ENCODE measurements around the gene LRG1.

Gene LRG1

DNA sequence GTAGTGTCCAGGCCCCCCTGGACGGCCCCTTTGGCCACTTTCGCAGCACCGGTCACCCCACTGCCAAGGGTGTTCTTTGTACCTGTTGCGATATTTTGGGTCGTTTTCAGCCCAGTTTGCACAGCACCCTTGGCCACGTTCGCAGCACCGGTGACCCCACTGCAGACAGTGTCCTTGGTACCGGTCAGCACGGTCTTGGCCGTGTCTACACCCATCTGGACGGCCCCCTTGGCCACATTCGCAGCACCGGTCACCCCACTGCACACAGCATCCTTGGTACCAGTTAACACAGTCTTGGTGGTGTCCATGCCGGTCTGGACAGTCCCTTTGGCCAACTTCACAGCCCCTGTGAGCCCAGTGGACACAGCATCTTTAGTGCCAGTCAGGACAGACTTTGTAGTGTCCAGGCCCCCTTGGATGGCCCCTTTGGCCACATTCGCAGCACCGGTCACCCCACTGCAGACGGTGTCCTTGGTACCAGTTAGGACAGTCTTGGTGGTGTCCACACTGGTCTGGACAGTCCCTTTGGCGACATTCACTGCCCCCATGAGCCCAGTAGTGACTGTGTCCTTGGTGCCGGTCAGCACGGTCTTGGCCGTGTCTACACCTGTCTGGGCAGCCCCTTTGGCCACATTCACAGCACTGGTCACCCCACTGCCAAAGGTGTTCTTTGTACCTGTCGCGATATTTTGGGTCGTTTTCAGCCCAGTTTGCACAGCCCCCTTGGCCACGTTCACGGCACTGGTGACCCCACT lies 28.4 kb downstream of the LRG1 start:
- DNase-seq (ENCODE audit: low read depth in 2 of 2): no peak

DNA sequence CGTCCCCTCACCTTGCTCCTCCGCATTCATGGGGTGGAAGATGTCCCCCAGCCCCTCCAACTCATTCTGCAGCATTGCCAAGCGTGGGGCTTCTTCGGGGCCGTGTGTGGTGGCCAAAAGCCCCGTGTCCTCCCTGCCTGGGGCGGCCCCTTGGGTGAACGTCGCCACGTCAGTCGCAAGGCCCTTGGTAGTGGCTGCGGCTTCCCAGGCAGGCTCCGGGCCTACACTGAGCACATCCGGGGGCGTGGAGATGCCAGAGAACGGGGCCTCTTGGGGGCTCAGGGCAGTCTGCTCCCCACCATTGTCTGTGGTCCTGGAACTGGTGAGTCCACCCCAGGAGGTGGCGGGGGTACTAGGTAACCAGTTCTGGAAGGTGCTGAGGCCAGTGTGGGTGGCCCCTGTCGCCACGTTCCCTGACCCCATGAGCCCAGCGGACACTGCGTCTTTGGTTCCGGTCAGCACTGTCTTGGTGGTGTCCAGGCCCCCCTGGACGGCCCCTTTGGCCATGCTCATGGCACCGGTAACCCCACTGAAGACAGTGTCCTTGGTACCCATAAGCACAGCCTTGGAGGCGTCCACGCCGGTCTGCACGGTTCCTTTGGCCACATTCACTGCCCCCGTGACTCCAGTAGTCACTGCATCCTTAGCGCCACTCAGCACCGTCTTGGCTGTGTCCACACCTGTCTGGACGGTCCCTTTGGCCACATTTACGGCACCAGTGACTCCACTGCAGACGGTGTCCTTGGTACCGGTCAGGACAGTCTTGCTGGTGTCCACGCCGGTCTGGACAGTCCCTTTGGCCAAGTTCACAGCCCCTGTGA lies 29.2 kb downstream of the LRG1 start:
- no peak for DNase-seq (ENCODE audit: low read depth in 2 of 2)

DNA sequence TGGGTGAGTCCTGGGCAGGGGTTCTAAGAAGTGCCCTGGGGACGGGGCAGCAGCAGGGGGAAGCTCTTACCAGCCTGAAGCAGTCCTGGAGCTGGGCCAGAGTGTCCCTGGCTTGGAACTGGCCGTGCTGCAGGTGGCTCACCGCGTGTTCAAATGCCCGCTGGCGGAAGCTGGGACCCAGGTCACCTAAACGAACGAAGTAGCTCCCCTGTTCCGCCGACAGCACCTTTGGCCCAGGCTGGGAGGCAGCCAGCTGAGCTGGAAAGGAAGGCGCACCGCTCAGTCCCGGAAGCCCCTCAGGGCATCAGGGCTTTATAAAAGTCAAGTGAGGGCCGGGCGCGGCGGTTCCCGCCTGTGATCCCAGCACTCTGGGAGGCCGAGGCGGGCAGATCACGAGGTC lies 31.1 kb downstream of the LRG1 start:
- no peak for DNase-seq (ENCODE audit: low read depth in 2 of 2)

DNA sequence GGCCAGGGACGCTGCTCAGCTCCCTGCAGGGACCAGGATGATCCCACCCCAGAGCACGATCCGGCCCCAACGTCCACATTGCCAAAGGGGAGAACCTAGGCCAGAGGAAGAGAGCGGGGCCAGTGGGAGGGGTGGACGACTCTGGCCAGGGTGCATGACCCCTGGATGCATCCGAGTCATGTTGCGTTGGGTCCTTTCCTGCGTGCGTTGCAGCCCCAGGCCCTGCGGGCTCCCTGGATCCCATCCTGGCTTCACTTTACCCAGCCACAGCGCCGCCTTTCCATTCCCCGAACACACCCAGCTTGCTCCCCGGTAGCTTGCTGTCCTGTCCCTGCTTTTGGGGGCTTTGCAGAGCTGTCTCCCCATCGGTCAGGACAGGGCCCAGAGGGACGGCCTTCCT lies 32.0 kb downstream of the LRG1 start:
- DNase-seq (ENCODE audit: low read depth in 2 of 2): no peak

DNA sequence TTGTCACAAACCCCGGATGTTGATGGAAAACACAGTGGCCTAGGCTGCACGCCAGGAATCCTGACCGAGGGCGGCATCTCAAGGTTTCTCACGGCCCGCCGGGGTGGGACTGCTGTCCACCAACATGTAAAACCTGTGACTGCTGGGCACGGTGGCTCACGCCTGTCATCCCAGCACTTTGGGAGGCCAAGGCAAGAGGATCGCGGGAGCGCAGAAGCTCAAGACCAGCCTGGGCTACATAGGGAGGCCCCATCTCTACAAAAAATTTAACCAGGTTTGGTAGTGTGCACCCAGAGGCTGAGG lies 32.7 kb downstream of the LRG1 start:
- DNase-seq (ENCODE audit: low read depth in 2 of 2): no peak

DNA sequence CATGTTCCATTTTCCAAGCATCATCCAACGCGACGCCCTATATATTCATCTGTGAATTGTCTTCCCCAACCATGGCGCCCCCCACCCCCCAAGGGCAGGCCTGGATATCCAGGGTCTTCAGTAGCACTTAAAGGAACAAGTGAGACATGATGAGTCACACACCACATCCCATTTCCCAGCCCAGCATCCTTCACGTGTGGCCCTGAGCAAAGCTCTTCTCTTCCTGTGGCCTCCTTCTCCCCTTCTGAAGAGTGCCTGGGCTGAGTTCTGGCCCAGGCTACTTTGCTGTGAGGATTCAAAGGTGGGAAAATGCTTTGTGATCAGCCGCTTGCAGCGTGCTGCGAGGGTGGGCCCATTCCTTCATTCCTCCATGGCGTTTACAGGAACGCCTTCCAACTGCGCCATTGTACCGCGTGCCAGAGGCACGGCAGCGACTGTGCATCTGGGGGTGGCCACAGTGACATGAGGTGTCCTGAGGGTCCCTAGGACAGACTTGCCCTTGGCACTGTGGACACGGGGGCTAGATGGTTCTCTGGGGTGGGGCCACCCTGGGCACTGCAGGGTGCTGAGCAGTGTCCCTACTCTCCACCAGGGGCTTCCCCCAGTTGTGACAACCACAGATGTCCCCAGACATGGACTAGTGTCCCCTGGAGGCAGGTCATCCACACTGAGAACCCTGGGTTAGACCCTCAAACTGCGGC lies 33.2 kb downstream of the LRG1 start:
- DNase-seq (ENCODE audit: low read depth in 2 of 2): no peak

DNA sequence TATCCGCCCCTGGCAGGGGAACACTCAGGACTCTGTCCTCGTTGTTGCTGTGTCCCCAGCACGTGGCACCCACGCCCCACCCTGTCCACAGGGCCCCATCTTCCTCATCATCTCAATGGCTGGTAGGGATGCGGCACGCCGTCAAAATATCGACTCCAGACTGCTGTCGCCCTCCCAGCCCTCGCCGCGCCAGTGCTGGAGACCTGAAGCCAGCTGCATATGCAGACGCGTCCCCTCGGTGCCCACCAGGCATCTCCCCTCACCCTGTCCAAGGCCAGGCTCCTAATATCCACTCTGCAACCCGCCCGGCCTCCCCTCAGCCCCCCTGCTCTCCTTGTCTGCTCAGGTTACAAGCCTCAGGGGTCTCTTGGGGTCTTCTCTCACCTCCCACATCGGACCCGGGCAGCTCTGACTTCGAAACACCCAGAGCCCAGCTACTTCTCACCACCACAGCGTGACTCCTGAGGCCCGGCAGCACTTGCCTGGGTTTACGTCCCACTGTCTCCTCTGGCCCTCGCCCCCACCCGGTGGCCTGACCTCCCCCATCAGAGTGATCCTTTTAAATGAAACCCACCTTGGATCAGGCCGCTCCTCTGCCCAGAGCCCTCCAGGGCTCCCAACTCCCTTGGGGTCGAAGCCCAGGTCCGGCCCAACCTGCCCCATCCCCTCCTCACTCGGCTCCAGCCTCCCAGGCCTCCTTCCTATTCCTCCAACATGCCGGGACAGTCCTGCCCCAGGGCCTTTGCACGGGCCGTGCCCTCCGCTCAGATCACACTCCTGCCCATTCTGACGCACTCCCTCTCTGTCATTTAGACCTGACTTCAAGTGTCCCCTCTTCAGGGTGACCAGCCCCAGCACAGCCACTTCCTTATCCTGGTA lies 34.0 kb downstream of the LRG1 start:
- DNase-seq (ENCODE audit: low read depth in 2 of 2): no peak

DNA sequence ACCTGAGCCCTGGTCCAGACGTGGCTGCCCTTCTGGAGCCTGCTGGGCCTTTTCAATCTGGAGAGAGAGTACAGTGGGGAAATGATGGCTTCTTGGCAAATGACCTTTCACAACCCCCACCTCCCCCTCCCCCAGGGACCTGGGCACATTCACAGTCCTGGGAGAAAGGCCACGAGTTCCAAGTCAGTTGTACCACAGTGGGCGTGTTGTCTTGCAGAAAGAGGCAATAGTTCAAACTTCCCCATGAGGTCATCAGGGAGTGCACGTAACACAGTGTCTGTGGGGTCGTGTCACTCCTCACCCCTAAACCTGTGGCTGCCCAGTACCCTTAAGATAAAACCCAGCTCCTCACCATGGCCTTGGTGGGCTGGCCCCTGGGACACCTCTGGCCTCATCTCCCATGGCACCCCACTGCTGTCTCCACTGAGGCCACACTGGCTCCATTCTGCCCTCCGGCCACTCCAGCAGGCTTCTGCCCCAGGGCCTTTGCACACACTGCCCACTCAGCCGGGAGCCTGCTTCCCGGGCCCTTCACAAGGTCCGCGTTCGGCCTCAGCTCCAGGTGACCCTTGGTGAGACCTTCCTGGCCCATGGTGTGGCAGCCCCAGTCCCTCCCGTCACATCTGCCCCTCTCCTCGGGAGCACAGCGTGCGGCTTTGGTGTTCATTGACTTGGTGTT lies 34.8 kb downstream of the LRG1 start:
- DNase-seq (ENCODE audit: low read depth in 2 of 2): no peak

DNA sequence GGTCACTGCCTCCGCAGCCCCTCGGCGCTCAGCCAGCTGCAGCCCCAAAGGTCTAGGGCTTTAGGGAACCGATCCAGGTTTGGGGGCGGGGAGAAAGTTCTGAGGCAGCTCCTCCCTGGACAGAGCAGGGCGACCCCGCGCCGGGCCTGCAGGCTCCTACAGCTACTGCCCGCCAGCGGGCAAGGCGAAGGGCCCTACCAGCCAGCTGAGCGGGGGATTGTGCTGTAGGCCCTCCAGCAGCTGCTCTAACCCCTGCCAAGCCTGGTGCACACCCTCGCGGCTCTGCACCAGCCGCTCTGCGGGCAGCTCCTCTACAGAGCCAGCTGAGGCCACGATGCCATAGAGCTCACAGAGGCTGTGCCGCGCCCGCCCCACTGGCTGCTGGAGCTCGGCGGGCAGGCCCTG lies 35.5 kb downstream of the LRG1 start:
- no peak for DNase-seq (ENCODE audit: low read depth in 2 of 2)

DNA sequence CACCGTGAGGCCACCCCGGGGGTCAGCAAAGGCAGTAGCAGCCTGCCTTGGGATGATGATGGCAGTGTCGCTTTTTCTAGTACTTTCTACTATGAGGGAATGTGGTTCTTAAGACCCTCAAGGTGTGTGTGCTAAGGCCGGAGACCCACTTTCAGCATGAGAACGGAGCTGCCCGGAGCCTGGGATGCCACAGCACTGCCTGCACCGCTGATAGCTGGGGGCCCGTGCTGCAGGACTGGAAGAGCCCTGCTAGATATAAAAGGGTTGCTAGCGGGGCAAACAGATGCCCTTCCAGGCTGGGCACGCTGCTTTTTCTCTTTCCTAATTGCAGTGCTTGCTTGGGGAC lies 36.0 kb downstream of the LRG1 start:
- DNase-seq (ENCODE audit: low read depth in 2 of 2): no peak

DNA sequence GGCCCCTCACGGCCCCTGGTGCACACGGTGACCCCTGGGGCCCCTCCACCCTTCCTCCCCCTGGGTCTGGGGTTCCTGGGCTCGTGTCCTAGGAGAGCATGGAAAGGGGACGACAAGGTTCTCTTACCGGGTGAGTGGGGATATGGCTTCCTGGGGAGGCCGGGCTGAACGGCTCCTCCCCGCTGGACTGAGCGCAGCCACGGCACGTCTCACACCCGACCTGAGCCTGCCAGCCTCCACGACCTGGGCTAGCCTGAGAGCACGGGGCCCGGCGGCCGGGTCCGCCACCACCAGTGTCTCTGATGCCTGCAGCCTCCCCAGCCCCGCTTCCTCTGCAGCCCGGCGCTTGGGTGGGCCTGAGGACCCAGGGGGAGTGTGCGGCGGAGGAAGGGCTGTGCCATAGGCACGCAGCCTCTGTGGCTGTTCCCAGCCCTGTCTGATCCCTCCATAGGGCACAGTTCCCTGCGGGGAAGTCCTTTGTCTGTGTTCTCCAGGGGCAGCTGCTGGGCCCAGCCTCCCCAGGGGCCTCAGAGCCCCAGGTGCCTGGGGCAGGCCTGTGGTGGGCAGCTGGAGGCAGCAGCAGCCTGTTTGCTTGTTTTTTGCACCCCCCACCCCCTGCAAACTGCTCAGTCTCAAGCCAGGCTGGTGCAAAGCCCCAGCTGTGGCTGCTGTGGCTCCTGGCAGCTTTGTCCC lies 36.6 kb downstream of the LRG1 start:
- no peak for DNase-seq (ENCODE audit: low read depth in 2 of 2)

DNA sequence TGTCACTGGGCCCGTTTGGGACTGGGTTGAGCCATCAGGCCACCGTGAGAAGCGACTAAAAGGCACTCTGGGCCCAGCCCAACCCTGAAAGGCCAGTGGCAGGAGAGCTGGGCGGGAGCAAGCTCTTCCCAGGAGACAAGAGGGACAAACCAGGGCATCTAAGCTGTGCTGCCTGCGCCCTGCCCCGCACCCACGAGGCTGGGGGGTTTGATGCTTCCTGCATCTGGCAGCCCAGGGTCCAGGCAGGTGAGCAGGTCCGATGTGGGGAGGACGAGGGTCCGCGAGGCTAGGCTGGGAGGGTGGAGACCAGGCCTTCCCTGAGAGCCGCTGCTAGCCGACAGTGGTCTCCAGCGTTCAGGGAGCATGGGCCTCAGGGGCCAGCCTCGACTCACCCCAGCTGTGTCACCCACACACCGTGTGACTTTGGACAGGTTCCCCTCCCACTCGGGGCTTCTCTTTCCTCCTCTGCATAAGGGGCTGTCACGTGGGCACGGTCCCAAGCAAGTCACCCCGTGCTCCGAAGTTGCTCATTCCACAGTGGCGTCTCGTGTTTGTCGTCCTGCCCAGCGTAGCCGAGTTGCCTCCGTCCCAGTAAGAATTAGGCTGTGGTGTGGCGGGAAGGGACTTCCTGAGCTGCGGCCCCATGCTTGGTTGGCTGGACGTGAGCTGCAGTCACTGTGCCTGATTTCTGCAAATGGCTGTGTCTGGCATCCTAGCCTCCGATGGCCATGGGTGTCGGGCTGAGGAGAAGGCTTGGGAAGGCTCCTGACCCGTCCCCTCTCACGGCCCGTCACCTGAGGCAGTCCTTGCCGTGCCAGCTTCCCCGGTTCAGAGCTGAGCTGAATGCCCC lies 37.3 kb downstream of the LRG1 start:
- DNase-seq (ENCODE audit: low read depth in 2 of 2): no peak

DNA sequence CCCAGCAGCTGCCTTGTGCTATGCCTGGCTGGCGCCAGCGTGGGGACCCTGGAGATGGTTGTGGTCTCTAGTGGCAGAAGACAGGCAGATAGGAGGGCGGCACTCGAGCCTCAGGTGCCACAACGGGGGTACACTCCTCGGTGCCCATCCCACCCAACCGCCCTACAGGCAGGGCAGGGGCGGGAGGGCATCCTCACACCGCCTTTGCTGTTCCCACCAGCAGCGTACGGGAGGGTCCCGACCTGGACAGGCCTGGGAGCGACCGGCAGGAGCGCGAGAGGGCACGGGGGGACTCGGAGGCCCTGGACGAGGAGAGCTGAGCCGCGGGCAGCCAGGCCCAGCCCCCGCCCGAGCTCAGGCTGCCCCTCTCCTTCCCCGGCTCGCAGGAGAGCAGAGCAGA lies 38.1 kb downstream of the LRG1 start:
- DNase-seq (ENCODE audit: low read depth in 2 of 2): no peak

DNA sequence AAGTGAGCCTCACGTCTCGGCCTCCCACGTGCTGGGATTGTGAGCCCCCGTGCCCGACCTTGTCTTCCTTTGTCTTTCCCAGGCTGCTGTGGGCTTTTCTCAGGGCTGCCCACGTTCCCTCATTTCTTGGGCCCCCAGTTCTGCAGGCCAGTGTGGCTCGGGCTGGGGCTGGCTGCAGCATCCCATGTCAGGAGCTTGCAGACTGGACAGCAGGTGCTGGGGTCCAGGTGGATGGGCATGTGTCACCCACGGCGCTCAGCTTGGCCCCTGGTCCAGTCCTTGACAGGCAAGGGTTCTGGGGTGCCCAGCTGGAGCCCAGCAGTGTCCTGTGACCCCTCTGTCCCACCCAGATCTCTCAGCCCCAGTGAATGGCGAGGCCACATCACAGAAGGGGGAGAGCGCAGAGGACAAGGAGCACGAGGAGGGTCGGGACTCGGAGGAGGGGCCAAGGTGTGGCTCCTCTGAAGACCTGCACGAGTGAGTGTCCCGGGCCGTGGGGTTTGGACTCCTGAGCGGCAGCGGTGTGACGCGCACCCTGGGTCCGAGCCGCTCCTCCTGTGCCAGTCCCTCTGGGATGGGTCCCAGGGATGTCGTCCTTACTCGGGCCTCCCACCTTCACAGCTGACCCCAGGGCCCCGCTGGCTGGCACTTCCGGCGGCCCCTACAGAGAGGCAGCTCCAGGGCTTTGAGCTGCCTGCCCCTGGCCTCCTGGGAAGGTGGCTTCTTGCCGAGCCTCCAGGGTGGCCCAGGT lies 38.8 kb downstream of the LRG1 start:
- DNase-seq (ENCODE audit: low read depth in 2 of 2): no peak

DNA sequence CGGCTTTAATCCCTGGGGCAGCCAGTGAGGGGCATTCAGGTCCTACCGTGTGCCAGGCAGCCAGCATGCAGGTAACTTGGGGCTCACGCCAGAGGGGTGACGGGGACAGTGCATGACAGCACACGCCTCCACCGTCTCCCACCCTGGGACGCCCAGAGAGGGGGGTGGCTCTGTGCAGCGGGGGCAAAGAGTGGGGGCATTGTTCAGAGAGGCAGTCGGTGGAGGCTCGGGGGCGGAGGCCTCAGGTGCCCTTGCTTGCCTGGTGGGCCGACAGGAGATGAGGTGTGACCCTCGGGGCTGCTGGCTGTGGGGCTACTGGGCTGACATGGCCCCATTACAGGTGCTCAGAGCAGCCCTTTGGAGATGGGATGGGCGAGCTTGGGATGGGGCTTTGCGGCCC lies 40.0 kb downstream of the LRG1 start:
- DNase-seq (ENCODE audit: low read depth in 2 of 2): no peak

DNA sequence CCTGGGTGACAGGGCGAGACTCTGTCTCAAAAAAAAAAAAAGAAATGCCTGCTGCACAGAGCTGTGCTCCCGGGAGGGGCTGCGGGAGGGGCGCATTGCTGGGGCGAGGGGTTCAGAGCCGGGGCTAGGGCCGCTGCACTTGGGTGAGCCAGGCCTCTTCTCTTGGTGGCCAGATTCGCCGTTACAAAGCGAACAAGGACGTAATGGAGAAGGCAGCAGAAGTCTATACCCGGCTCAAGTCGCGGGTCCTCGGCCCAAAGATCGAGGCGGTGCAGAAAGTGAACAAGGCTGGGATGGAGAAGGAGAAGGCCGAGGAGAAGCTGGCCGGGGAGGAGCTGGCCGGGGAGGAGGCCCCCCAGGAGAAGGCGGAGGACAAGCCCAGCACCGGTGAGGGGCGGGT lies 40.5 kb downstream of the LRG1 start:
- no peak for DNase-seq (ENCODE audit: low read depth in 2 of 2)

DNA sequence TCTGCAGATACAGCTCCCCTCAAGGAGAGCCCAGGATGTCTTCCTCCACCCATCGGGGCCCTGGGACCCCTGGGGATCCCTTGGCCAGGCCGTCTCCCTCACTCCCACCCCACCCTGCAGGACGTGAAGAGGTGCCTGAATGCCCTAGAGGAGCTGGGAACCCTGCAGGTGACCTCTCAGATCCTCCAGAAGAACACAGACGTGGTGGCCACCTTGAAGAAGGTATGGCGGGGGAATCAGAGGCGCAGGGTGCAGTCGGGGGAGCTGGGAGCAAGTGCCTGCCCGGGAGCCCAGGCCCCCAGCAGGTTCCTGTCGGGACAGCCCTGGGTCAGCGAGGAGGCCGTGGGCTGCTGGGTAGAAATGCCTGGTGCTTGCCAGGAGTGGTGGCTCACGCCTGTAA lies 41.1 kb downstream of the LRG1 start:
- no peak for DNase-seq (ENCODE audit: low read depth in 2 of 2)

DNA sequence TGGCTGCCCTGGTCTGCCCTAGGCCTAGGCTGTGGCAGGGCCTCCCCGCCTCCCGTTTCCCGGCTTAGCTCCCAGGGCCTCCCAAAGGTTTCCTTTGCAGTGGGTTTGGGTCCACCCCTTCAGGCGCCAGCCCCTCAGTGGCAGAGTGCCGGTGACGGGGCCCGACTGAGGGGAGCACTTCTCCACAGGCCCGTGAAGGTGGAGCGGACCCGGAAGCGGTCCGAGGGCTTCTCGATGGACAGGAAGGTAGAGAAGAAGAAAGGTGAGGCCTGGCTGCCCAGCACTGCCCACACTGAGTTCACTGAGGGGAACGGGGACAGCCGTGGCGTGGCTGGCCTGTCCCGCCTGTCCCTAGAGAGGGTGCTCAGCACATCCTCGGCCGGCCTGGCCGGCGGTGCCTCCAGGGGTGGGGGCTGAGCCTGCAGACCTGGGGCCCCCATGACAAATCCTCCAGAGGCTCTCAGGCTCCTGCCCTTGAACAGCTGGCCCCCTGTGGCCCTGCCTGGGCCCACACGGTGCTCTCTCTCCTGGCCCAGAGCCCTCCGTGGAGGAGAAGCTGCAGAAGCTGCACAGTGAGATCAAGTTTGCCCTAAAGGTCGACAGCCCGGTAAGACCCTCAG lies 42.0 kb downstream of the LRG1 start:
- DNase-seq (ENCODE audit: low read depth in 2 of 2): no peak

DNA sequence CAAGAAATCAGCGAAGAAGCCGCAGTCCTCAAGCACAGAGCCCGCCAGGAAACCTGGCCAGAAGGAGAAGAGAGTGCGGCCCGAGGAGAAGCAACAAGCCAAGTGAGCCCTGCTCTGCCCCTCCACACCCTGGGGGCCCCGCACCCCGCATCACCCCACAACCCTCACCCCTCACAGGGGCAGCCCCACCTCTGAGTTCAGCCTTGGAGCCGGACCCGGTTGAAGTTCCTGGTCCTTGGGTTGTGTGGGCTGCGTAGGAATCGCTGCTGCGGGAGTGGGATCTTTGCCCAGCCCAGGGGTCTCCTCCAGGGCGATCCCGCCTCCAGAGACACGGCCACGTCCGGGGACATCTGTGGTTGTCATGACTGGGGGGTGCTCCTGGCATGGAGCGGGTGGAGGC lies 43.5 kb downstream of the LRG1 start:
- no peak for DNase-seq (ENCODE audit: low read depth in 2 of 2)
